22Rv1 (cell line): ENCODE measurements around the gene SLC35G1.

Experiments
- ZFX ChIP-seq: fragments of 450-650 bp; IDR thresholded peaks from 2 replicates; pipeline ENCODE4 v1.6.1; 2017; ENCODE audit warnings: antibody characterized with exemption, borderline replicate concordance
- TF ChIP-seq, protein P1 (sequence below): fragments of 450-650 bp; IDR thresholded peaks from 2 replicates; pipeline ENCODE4 v1.5.1; 2017; ENCODE audit warnings: mild to moderate bottlenecking

GRCh38 chr10:93921338-93921737 lies 27.6 kb downstream of the SLC35G1 start:
- TF ChIP-seq, protein P1, sequence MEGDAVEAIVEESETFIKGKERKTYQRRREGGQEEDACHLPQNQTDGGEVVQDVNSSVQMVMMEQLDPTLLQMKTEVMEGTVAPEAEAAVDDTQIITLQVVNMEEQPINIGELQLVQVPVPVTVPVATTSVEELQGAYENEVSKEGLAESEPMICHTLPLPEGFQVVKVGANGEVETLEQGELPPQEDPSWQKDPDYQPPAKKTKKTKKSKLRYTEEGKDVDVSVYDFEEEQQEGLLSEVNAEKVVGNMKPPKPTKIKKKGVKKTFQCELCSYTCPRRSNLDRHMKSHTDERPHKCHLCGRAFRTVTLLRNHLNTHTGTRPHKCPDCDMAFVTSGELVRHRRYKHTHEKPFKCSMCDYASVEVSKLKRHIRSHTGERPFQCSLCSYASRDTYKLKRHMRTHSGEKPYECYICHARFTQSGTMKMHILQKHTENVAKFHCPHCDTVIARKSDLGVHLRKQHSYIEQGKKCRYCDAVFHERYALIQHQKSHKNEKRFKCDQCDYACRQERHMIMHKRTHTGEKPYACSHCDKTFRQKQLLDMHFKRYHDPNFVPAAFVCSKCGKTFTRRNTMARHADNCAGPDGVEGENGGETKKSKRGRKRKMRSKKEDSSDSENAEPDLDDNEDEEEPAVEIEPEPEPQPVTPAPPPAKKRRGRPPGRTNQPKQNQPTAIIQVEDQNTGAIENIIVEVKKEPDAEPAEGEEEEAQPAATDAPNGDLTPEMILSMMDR: peak; percentile 78
- TF ChIP-seq ZFX: no peak
